ENCODE data around the gene LMAN2.

DNA sequence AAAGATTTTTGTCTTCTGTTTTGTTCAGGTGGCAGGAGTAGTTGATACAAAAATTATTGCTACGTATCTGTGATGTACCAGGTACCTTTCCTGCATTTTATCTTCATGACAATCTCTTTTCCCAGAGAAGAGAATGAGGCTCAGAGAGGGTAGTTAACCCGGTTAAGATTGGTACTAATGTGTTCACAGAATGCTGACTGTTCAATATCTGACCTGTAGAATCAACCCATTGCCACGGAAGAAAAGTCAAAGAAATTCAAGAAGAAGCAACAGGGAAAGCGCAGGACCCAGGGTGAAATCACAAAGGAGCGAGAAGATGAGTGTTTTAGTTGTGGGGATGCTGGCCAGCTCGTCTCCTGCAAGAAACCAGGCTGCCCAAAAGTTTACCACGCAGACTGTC lies 59.7 kb downstream of the LMAN2 start:
- TF ChIP-seq, protein P1, sequence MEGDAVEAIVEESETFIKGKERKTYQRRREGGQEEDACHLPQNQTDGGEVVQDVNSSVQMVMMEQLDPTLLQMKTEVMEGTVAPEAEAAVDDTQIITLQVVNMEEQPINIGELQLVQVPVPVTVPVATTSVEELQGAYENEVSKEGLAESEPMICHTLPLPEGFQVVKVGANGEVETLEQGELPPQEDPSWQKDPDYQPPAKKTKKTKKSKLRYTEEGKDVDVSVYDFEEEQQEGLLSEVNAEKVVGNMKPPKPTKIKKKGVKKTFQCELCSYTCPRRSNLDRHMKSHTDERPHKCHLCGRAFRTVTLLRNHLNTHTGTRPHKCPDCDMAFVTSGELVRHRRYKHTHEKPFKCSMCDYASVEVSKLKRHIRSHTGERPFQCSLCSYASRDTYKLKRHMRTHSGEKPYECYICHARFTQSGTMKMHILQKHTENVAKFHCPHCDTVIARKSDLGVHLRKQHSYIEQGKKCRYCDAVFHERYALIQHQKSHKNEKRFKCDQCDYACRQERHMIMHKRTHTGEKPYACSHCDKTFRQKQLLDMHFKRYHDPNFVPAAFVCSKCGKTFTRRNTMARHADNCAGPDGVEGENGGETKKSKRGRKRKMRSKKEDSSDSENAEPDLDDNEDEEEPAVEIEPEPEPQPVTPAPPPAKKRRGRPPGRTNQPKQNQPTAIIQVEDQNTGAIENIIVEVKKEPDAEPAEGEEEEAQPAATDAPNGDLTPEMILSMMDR (conservative IDR thresholded peaks at IDR 0.05; ENCODE audit: low read depth in 2 of 2): no peak
- no peak for TF ChIP-seq POLR2AphosphoS5 (IDR thresholded peaks at IDR 0.05; ENCODE audit: low read depth)
- TF ChIP-seq CREB1 (CRISPR knock-in tag; IDR thresholded peaks at IDR 0.05; ENCODE audit: low read depth): no peak
- TF ChIP-seq EZH2 (IDR thresholded peaks at IDR 0.05; ENCODE audit: low read depth, unreplicated experiment): no peak
- TF ChIP-seq, protein P2, sequence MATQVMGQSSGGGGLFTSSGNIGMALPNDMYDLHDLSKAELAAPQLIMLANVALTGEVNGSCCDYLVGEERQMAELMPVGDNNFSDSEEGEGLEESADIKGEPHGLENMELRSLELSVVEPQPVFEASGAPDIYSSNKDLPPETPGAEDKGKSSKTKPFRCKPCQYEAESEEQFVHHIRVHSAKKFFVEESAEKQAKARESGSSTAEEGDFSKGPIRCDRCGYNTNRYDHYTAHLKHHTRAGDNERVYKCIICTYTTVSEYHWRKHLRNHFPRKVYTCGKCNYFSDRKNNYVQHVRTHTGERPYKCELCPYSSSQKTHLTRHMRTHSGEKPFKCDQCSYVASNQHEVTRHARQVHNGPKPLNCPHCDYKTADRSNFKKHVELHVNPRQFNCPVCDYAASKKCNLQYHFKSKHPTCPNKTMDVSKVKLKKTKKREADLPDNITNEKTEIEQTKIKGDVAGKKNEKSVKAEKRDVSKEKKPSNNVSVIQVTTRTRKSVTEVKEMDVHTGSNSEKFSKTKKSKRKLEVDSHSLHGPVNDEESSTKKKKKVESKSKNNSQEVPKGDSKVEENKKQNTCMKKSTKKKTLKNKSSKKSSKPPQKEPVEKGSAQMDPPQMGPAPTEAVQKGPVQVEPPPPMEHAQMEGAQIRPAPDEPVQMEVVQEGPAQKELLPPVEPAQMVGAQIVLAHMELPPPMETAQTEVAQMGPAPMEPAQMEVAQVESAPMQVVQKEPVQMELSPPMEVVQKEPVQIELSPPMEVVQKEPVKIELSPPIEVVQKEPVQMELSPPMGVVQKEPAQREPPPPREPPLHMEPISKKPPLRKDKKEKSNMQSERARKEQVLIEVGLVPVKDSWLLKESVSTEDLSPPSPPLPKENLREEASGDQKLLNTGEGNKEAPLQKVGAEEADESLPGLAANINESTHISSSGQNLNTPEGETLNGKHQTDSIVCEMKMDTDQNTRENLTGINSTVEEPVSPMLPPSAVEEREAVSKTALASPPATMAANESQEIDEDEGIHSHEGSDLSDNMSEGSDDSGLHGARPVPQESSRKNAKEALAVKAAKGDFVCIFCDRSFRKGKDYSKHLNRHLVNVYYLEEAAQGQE (IDR thresholded peaks at IDR 0.05; ENCODE audit: unreplicated experiment): no peak
- no peak for TF ChIP-seq STAT1 (IDR thresholded peaks at IDR 0.05; ENCODE audit: unreplicated experiment)
- no peak for TF ChIP-seq ZNF331 (CRISPR knock-in tag; IDR thresholded peaks at IDR 0.05; ENCODE audit: low read depth)
- TF ChIP-seq, protein P3, sequence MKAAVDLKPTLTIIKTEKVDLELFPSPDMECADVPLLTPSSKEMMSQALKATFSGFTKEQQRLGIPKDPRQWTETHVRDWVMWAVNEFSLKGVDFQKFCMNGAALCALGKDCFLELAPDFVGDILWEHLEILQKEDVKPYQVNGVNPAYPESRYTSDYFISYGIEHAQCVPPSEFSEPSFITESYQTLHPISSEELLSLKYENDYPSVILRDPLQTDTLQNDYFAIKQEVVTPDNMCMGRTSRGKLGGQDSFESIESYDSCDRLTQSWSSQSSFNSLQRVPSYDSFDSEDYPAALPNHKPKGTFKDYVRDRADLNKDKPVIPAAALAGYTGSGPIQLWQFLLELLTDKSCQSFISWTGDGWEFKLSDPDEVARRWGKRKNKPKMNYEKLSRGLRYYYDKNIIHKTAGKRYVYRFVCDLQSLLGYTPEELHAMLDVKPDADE (IDR thresholded peaks at IDR 0.05): no peak

All from GM23338 (cell line).